MM.1S (cell line): ENCODE measurements around the gene GOLT1A.

Experiments
- DNase-seq: peaks from one replicate; pipeline ENCODE4 v3.0.0-alpha.2; 2015
- H2AFZ ChIP-seq: fragments of 300-600 bp; sonication (generic); 2 replicates; pipeline ENCODE4 v1.6.0; 2016; ENCODE audit warnings: antibody characterized with exemption, low read length
- H3F3A ChIP-seq: fragments of 300-600 bp; sonication (generic); 2 replicates; pipeline ENCODE4 v1.6.1; 2016; ENCODE audit warnings: mild to moderate bottlenecking, antibody characterized with exemption, low read length, moderate library complexity, mixed read lengths; ENCODE audit not compliant: insufficient read depth
- H3K27ac ChIP-seq: fragments of 300-600 bp; sonication (generic); 2 replicates; pipeline ENCODE4 v1.5.1; 2016; ENCODE audit warnings: mild to moderate bottlenecking, low read length
- H3K27me3 ChIP-seq: fragments of 300-600 bp; sonication (generic); replicated peaks from 2 replicates; pipeline ENCODE4 v1.6.0; 2016; ENCODE audit warnings: low read length; ENCODE audit not compliant: insufficient read depth
- H3K36me3 ChIP-seq: fragments of 300-600 bp; sonication (generic); replicated peaks from 2 replicates; pipeline ENCODE4 v1.6.1; 2016; ENCODE audit warnings: mild to moderate bottlenecking, low read length, mixed read lengths; ENCODE audit not compliant: insufficient read depth
- H3K4me1 ChIP-seq: fragments of 300-600 bp; sonication (generic); 2 replicates; pipeline ENCODE4 v1.6.1; 2016; ENCODE audit warnings: low read length, mixed read lengths
- H3K4me2 ChIP-seq: fragments of 300-600 bp; sonication (generic); 2 replicates; pipeline ENCODE4 v1.6.0; 2016; ENCODE audit warnings: low read depth, low read length
- H3K4me3 ChIP-seq: fragments of 300-600 bp; sonication (generic); 2 replicates; pipeline ENCODE4 v1.5.1; 2016; ENCODE audit warnings: low read length, mixed read lengths
- H3K79me2 ChIP-seq: fragments of 300-600 bp; sonication (generic); 2 replicates; pipeline ENCODE4 v1.6.1; 2016; ENCODE audit warnings: mixed run types, low read length, mixed read lengths
- H3K9ac ChIP-seq: fragments of 300-600 bp; sonication (generic); 2 replicates; pipeline ENCODE4 v1.6.1; 2016; ENCODE audit warnings: low read length, mixed read lengths
- H3K9me2 ChIP-seq: fragments of 300-600 bp; sonication (generic); replicated peaks from 2 replicates; pipeline ENCODE4 v1.6.1; 2016; ENCODE audit warnings: mild to moderate bottlenecking, low read length, mixed read lengths; ENCODE audit not compliant: insufficient read depth
- H3K9me3 ChIP-seq: fragments of 300-600 bp; sonication (generic); replicated peaks from 2 replicates; pipeline ENCODE4 v1.6.1; 2016; ENCODE audit warnings: mild to moderate bottlenecking, low read length, mixed read lengths; ENCODE audit not compliant: insufficient read depth
- H4K20me1 ChIP-seq: fragments of 300-600 bp; sonication (generic); 2 replicates; pipeline ENCODE4 v1.6.1; 2016; ENCODE audit warnings: mild to moderate bottlenecking, low read length, moderate library complexity, mixed read lengths; ENCODE audit not compliant: insufficient read depth
- EZH2 ChIP-seq: fragments of 300-600 bp; sonication (generic); optimal IDR thresholded peaks from 2 replicates; pipeline ENCODE3; 2017; ENCODE audit warnings: low read depth, mild to moderate bottlenecking, antibody characterized with exemption, low read length, mixed read lengths
- EZH2phosphoT487 ChIP-seq: fragments of 300-600 bp; sonication (generic); IDR thresholded peaks from 2 replicates; pipeline ENCODE4 v1.6.1; 2018; ENCODE audit warnings: antibody characterized with exemption, low read length
- TF ChIP-seq, protein P1 (sequence below): fragments of 300-600 bp; sonication (generic); IDR thresholded peaks from 2 replicates; pipeline ENCODE4 v1.5.1; 2016; ENCODE audit warnings: antibody characterized with exemption, low read length, mixed read lengths

GOLT1A gene

DNA sequence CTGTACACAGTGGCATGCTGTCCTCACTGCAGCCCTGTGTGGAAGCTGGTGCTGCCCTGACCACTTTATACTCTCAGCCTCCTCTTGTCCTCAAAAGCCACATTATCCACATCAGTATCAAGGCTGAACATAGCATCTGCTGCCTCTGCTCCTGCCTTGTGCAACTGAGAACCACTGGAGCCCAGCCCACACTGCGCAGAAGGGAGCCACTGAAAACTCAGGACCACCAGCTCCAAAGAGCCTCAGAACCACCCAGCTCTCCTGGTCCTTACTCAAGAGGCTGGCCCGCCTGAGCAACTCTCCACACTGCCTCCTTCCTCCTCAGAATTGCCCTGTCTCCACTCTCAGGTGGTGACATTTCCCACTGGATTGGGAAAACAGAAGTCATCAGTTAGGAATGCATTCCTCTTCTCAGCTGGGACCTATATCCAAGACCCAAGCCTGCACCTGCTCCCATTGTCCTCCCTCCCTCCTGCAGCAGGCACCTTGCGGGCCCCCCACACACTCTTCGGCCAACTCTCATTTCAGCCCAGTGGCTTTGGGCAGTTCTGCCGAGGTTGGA, 10.5 kb downstream of the GOLT1A start:
- H3K4me1 ChIP-seq = no peaks in the 10 kb centered on the region
- H3K27me3 ChIP-seq = peaks cover 18% of the 10 kb centered on the region; the same call in 1 of the 2 replicates
- H3K79me2 ChIP-seq = no peaks in the 10 kb centered on the region
- H3K4me2 ChIP-seq = no peak overlapping the region
- H3K27ac ChIP-seq = no peak overlapping the region
- no peak for TF ChIP-seq EZH2
- TF ChIP-seq EZH2phosphoT487 = no peak
- TF ChIP-seq, protein P1, sequence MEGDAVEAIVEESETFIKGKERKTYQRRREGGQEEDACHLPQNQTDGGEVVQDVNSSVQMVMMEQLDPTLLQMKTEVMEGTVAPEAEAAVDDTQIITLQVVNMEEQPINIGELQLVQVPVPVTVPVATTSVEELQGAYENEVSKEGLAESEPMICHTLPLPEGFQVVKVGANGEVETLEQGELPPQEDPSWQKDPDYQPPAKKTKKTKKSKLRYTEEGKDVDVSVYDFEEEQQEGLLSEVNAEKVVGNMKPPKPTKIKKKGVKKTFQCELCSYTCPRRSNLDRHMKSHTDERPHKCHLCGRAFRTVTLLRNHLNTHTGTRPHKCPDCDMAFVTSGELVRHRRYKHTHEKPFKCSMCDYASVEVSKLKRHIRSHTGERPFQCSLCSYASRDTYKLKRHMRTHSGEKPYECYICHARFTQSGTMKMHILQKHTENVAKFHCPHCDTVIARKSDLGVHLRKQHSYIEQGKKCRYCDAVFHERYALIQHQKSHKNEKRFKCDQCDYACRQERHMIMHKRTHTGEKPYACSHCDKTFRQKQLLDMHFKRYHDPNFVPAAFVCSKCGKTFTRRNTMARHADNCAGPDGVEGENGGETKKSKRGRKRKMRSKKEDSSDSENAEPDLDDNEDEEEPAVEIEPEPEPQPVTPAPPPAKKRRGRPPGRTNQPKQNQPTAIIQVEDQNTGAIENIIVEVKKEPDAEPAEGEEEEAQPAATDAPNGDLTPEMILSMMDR = no peak
- no peaks in the 10 kb centered on the region for H4K20me1 ChIP-seq
- H3K9me3 ChIP-seq = no peaks in the 10 kb centered on the region
- H3K4me3 ChIP-seq = no peak overlapping the region
- no peaks in the 10 kb centered on the region for H3K36me3 ChIP-seq
- H2AFZ ChIP-seq = no peak overlapping the region
- no peaks in the 10 kb centered on the region for H3K9me2 ChIP-seq
- H3F3A ChIP-seq = no peaks in the 10 kb centered on the region
- no peak overlapping the region for H3K9ac ChIP-seq
- DNase-seq = no peak

DNA sequence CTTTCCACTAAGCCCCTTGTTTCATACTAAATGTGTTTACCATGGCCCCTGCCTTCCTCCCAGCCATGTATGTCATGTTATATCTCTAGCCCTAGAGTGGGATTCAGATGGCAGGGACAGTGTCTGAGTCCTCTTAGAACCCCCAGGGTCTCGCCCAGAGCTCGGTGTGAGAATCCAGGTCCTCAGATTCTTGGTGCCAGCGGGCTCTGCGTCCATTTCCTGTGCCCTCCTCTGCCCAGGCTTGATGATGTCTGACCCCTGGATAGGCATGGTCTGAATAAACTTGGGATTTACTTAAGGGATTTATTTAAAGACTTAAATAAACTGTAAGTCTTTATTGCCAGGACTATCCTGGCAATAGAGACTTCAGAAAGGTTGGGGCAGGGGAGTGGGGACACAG, 11.3 kb downstream of the GOLT1A start:
- no peaks in the 10 kb centered on the region for H3K9me3 ChIP-seq
- DNase-seq = no peak
- H3K27ac ChIP-seq = no peak overlapping the region
- no peaks in the 10 kb centered on the region for H3K36me3 ChIP-seq
- peaks cover 25% of the 10 kb centered on the region; the same call in 1 of the 2 replicates for H3K27me3 ChIP-seq
- H3K9me2 ChIP-seq = no peaks in the 10 kb centered on the region
- no peaks in the 10 kb centered on the region for H3K79me2 ChIP-seq
- no peak overlapping the region for H3K9ac ChIP-seq
- no peak overlapping the region for H2AFZ ChIP-seq
- TF ChIP-seq EZH2 (no peak), EZH2phosphoT487 (no peak)
- TF ChIP-seq, protein P1 = no peak
- H3F3A ChIP-seq = no peaks in the 10 kb centered on the region
- H3K4me1 ChIP-seq = no peaks in the 10 kb centered on the region
- H3K4me2 ChIP-seq = no peak overlapping the region
- no peak overlapping the region for H3K4me3 ChIP-seq
- H4K20me1 ChIP-seq = no peaks in the 10 kb centered on the region

DNA sequence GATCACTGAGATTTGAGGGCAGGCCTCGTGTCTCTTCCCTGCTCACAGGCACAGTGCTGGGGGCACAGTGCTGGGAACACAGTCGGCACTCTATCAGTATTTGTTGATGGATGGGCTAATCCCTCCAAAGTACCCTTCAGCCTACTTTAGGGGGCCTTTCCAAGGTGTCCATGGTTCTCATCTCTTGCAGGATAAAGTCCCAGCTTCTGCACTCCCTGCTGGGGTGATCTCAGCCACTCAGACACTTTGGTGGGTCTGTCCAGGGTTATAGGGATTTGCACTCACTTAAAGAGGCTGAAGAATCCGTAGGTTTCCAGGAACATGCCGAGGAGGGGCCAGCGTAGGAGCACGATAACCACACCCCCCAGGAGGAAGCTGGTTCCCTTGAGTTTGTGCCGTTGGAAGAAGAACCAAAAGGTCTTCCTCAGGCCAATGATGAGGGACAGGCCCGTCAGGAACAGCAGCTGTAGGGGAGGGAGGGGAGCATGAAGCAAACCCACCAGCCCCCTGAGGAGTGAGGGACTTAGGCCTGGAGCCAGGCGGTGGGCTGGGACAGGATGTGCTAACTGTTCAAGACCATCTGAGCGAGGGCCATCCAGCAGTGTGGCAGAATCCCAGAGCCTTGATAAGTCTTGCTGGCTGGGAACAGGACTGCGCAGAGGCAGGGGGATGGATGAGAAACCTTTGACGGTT, 12.3 kb downstream of the GOLT1A start:
- peaks cover 35% of the 10 kb centered on the region for H3K27me3 ChIP-seq

More for the DNA sequence above, 12.3 kb downstream of the GOLT1A start:
- no peaks in the 10 kb centered on the region for H3K36me3 ChIP-seq
- no peaks in the 10 kb centered on the region for H3F3A ChIP-seq
- H3K9me3 ChIP-seq = no peaks in the 10 kb centered on the region
- DNase-seq = no peak
- H2AFZ ChIP-seq = no peak overlapping the region
- no peaks in the 10 kb centered on the region for H3K9me2 ChIP-seq
- H3K4me3 ChIP-seq = no peak overlapping the region
- H3K79me2 ChIP-seq = no peaks in the 10 kb centered on the region
- no peaks in the 10 kb centered on the region for H4K20me1 ChIP-seq
- no peak overlapping the region for H3K4me2 ChIP-seq
- TF ChIP-seq EZH2 = no peak
- no peak for TF ChIP-seq EZH2phosphoT487
- TF ChIP-seq, protein P1 = no peak
- no peak overlapping the region for H3K9ac ChIP-seq
- H3K27ac ChIP-seq = no peak overlapping the region
- no peaks in the 10 kb centered on the region for H3K4me1 ChIP-seq
